HepG2 (cell line): ENCODE results near the gene HERC5. TPM values are rescaled to one million over a fixed set of nuclear protein-coding genes. Genes with fewer than 3 reads are reported as not detected.
A peak's percentile ranks its signal among the peaks of the same experiment; 100 is the strongest.

ENCODE experiments used
- CBX5 ChIP-seq: sonication (generic); formaldehyde crosslinking; IDR thresholded peaks from 2 replicates; pipeline ENCODE4 v1.4.0; 2020; ENCODE audit warnings: missing genetic modification reagents, borderline replicate concordance
- DR1 ChIP-seq: sonication (generic); formaldehyde crosslinking; IDR thresholded peaks from 2 replicates; pipeline ENCODE4 v1.8.0; 2021; ENCODE audit warnings: mild to moderate bottlenecking, missing genetic modification reagents, inconsistent platforms
- ELF4 ChIP-seq: sonication (generic); formaldehyde crosslinking; IDR thresholded peaks from 2 replicates; pipeline ENCODE4 v1.5.0; 2020; ENCODE audit warnings: missing genetic modification reagents, mild to moderate bottlenecking, moderate library complexity, borderline replicate concordance
- HCFC1 ChIP-seq: fragments of 150-350 bp; IDR thresholded peaks from 2 replicates; pipeline ENCODE4 v1.6.1; 2014; ENCODE audit warnings: low read depth, low read length
- HES4 ChIP-seq: sonication (generic); formaldehyde crosslinking; IDR thresholded peaks from 2 replicates; pipeline ENCODE4 v1.9.0; 2021; ENCODE audit warnings: mild to moderate bottlenecking, missing genetic modification reagents, borderline replicate concordance
- IKZF5 ChIP-seq: IDR thresholded peaks from 2 replicates; pipeline ENCODE4 v1.6.1; 2018; ENCODE audit warnings: missing genetic modification reagents, mild to moderate bottlenecking, missing compliant biosample characterization
- JARID2 ChIP-seq: sonication (generic); formaldehyde crosslinking; IDR thresholded peaks from 2 replicates; pipeline ENCODE4 v1.8.1; 2023; ENCODE audit warnings: missing genetic modification reagents, inconsistent platforms; ENCODE audit not compliant: insufficient replicate concordance
- KDM4B ChIP-seq: sonication (generic); formaldehyde crosslinking; IDR thresholded peaks from 2 replicates; pipeline ENCODE4 v1.4.0; 2020; ENCODE audit warnings: missing genetic modification reagents
- KLF12 ChIP-seq: sonication (generic); formaldehyde crosslinking; IDR thresholded peaks from 2 replicates; pipeline ENCODE4 v1.4.0; 2020; ENCODE audit warnings: missing genetic modification reagents, borderline replicate concordance
- LCORL ChIP-seq, 2 experiments: fragments of 450-650 bp in 1 of 2; sonication (generic) in 1 of 2; formaldehyde crosslinking in 1 of 2; IDR thresholded peaks; 2 replicates each; pipeline versions ENCODE4 v1.5.0 to v1.6.1; 2017 to 2020; ENCODE audit warnings: antibody characterized with exemption in 1 of 2, missing genetic modification reagents in 1 of 2
- PCBP1 ChIP-seq: fragments of 200-400 bp; formaldehyde crosslinking; IDR thresholded peaks from 2 replicates; pipeline ENCODE4 v1.6.1; 2017; ENCODE audit warnings: mild to moderate bottlenecking, low read depth, low read length, borderline replicate concordance
- PPARG ChIP-seq: conservative IDR thresholded peaks from 2 replicates; pipeline ENCODE4 v1.6.1; 2016; ENCODE audit warnings: missing biosample characterization, missing genetic modification reagents
- ZNF18 ChIP-seq: sonication (generic); formaldehyde crosslinking; IDR thresholded peaks from 2 replicates; pipeline ENCODE4 v1.8.0; 2022; ENCODE audit warnings: mild to moderate bottlenecking, missing genetic modification reagents; ENCODE audit not compliant: insufficient replicate concordance
- ZNF205 ChIP-seq: IDR thresholded peaks from 2 replicates; pipeline ENCODE4 v1.6.1; 2018; ENCODE audit warnings: missing biosample characterization, missing genetic modification reagents
- ZNF34 ChIP-seq: sonication (generic); formaldehyde crosslinking; IDR thresholded peaks from 2 replicates; pipeline ENCODE4 v1.4.0; 2020; ENCODE audit warnings: mild to moderate bottlenecking, missing genetic modification reagents, borderline replicate concordance
- ZNF562 ChIP-seq: sonication (generic); formaldehyde crosslinking; IDR thresholded peaks from 2 replicates; pipeline ENCODE4 v1.8.0; 2022; ENCODE audit warnings: missing genetic modification reagents, borderline replicate concordance
- ZNF672 ChIP-seq: sonication (generic); formaldehyde crosslinking; IDR thresholded peaks from 2 replicates; pipeline ENCODE4 v1.8.1; 2022; ENCODE audit warnings: missing genetic modification reagents
- ZNF746 ChIP-seq: sonication (generic); formaldehyde crosslinking; IDR thresholded peaks from 2 replicates; pipeline ENCODE4 v1.8.0; 2022; ENCODE audit warnings: mild to moderate bottlenecking, missing genetic modification reagents
- ZNF800 ChIP-seq: sonication (generic); formaldehyde crosslinking; IDR thresholded peaks from 2 replicates; pipeline ENCODE4 v1.4.0; 2020; ENCODE audit warnings: missing genetic modification reagents
- polyA plus RNA-seq, 8 experiments: library from polyadenylated mRNA; depleted of rRNA in 3 of 8; stranded (reverse) in 7 of 8; unstranded in 1 of 8; fragments of >200 nt; fragmentation: Illumina TruSeq in 4 of 8; extraction: Trizol in 4 of 8; gene quantifications; 2 replicates each; pipeline versions ENCODE4 v1.2.1 to v1.2.3, GENCODE V29; 2011 to 2016; ENCODE audit warnings: low read depth in 4 of 8, missing spikeins in 1 of 8, mixed read lengths in 1 of 8; ENCODE audit not compliant: insufficient read depth in 1 of 8
- total RNA-seq, 5 experiments: library from RNA; depleted of rRNA; stranded (reverse); fragments of >200 nt; fragmentation: Illumina TruSeq; extraction: Trizol; gene quantifications; 2 replicates each; pipeline ENCODE4 v1.2.3, GENCODE V29; 2016; ENCODE audit warnings: low read depth in 1 of 5
- TF ChIP-seq, protein P1 (sequence below): sonication (generic); formaldehyde crosslinking; IDR thresholded peaks from 2 replicates; pipeline ENCODE4 v1.5.1; 2020; ENCODE audit warnings: missing genetic modification reagents, mild to moderate bottlenecking, borderline replicate concordance
- TF ChIP-seq, protein P2 (sequence below): sonication (generic); formaldehyde crosslinking; IDR thresholded peaks from 2 replicates; pipeline ENCODE4 v1.4.0; 2020; ENCODE audit warnings: missing genetic modification reagents

The HERC5 gene
- total and polyA plus RNA-seq, 2 of the 13 experiments (the other 11 are each of a cell fraction or from before 2014, with no cell fraction given), result 0.13 to 0.33 TPM

DNA sequence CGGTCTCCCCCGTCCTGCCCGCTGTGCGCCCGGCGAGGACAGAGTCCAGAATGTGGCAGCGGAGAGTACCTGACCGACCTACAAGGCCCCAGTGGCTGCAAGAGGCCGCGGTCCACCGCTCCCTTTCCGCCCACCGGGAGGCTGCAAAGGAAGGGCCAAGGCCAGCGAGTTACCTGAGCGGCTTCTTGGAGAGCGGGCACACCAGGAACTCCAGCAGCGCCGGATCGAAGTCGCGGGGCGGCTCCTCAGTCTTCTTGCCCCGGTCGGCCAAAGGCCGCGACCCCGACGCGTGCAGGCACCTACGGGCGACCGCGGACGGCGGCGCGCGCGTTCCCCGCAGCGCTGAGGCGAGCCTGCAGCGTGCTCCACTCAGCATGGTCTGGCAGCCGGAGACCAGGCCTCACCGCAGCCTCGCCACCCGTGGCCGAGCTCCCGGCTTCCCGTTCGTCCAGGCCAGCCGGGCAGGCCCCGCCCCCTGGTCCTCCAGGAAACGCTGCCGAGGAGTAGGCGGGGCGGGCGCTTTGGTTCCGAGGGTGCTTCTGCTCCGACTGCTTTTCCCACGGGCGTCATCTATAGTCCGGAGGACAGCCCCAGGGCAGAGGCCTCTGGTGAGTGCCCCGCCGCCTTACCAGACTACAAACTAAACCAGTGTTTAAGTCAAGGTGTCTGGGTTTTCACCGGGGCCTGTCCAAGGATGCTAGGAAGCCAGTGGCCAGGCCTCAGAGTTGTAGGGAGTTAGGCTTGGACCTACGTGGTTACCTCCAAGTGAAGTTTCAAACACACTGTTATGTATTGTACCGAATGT is 66.6 kb downstream of the HERC5 start, which contains the start of gene PYURF (continued):
- TF ChIP-seq, protein P1, sequence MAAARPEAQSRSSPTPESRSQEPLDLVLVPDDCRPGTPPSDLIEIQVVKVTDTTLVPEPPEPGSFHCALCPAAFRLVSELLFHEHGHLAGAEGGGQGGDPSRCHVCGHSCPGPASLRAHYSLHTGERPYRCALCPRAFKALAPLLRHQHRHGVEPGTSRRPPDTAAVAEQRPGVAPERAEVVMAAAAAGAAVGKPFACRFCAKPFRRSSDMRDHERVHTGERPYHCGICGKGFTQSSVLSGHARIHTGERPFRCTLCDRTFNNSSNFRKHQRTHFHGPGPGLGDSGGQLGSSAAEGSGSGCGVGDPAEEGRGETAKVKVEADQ (CRISPR knock-in tag), result peak; percentile 93; the same call in 1 of the 2 replicates
- TF ChIP-seq CBX5, result peak; percentile 80; the same call in 1 of the 2 replicates
- peak; percentile 76 for TF ChIP-seq ZNF18 (CRISPR knock-in tag)
- peak; percentile 42; the same call in 1 of the 2 replicates for TF ChIP-seq KDM4B
- TF ChIP-seq LCORL (IDR thresholded peaks at IDR 0.05), result no peak
- TF ChIP-seq LCORL (CRISPR knock-in tag; IDR thresholded peaks at IDR 0.05), result 0 out of 2 replicates have a peak, but pooled peaks have one; percentile 48
- TF ChIP-seq ZNF672 (CRISPR knock-in tag), result peak; percentile 83; the same call in 1 of the 2 replicates
- peak; percentile 35; the same call in 1 of the 2 replicates for TF ChIP-seq HCFC1
- peak; percentile 93 for TF ChIP-seq IKZF5 (CRISPR knock-in tag)
- peak; percentile 82; the same call in 1 of the 2 replicates for TF ChIP-seq DR1 (CRISPR knock-in tag)
- TF ChIP-seq ZNF34, result peak; percentile 84; the same call in 1 of the 2 replicates
- TF ChIP-seq ZNF746 (CRISPR knock-in tag), result no peak; the same call in 1 of the 2 replicates
- 0 out of 2 replicates have a peak, but pooled peaks have one; percentile 38 for TF ChIP-seq ZNF562 (CRISPR knock-in tag)
- TF ChIP-seq, protein P2, sequence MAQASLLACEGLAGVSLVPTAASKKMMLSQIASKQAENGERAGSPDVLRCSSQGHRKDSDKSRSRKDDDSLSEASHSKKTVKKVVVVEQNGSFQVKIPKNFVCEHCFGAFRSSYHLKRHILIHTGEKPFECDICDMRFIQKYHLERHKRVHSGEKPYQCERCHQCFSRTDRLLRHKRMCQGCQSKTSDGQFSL (CRISPR knock-in tag), result no peak; the same call in 1 of the 2 replicates
- peak; percentile 88 for TF ChIP-seq ZNF205 (CRISPR knock-in tag)
- TF ChIP-seq KLF12 (CRISPR knock-in tag), result 0 out of 2 replicates have a peak, but pooled peaks have one; percentile 50
- TF ChIP-seq PPARG (CRISPR knock-in tag), result peak; percentile 41; the same call in 1 of the 2 replicates
- TF ChIP-seq HES4 (CRISPR knock-in tag), result peak; percentile 90
- no peak for TF ChIP-seq ELF4 (CRISPR knock-in tag)
- no peak for TF ChIP-seq PCBP1
- no peak for TF ChIP-seq JARID2
- peak; percentile 85; the same call in 1 of the 2 replicates for TF ChIP-seq ZNF800
